Stimulated activated CD4-positive, alpha-beta T cell treated with anti-CD3 and anti-CD28 coated beads, Interleukin-1b, Interleukin-23, amount 100 ng/mL, for 4 hours (primary cell): ENCODE measurements around the gene TOR1B.
A peak's percentile ranks its signal among the peaks of the same experiment; 100 is the strongest.
"Not testable (repeated sequence)": the region's sequence is repeated elsewhere in the genome, so short reads cannot be mapped to it uniquely, and the experiment has no call there.

Experiments used
- DNase-seq, 2 donors: peaks; one replicate each; pipeline ENCODE4 v3.0.0-alpha.2; 2020; ENCODE audit warnings: low read depth in 2 of 2

Gene TOR1B, protein sequence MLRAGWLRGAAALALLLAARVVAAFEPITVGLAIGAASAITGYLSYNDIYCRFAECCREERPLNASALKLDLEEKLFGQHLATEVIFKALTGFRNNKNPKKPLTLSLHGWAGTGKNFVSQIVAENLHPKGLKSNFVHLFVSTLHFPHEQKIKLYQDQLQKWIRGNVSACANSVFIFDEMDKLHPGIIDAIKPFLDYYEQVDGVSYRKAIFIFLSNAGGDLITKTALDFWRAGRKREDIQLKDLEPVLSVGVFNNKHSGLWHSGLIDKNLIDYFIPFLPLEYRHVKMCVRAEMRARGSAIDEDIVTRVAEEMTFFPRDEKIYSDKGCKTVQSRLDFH

GRCh38 chr9:129802833-129803675 lies at the start of gene TOR1B:
TSS of gene TOR1B (plus strand) at chr9:129803184. CDS start at chr9:129803213, 29 bp downstream.
- DNase-seq = peak; percentile 92 to 93

- DNase-seq = no peak
Measured at GRCh38 chr9:129755151-129755550, 47.8 kb upstream of the TOR1B start.

DNA sequence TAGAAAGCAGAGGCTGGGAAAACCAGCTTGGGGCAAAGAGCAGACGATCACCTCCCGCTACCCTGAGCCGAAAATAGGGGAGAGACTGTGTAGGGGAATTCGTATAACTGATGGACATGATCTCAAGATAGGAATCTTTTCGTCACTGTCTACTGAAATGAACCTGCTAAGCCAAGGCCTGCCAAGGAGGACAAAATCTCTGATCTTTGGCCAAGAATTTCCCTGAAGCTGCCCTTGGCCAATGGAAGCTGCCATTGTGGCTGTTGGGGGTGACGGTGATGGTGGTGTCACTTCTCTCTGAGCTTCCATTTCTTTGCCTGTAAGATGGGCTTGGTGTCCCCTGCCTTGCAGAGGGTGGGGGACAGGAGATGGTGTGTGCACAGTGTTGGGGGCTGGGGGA lies 46.8 kb upstream of the TOR1B start:
- no peak for DNase-seq

DNA sequence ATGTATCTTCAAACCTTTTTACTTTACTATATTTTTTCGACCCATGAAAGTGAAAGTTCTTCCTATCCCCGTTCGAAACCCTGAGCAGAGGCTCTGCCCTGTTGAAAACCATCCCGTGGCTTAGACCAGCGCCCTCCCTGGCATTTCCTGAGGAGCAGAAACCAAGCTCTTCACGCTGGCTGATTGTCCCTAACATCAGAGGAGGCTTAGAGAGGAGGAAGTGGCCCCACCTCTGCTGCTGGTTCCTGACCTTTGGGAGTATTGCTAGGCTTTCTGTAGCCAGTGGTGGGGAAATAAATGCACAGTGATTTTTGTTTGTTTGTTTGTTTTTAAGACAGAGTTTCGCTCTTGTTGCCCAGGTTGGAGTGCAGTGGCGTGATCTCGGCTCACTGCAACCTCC lies 45.9 kb upstream of the TOR1B start:
- no peak for DNase-seq

DNA sequence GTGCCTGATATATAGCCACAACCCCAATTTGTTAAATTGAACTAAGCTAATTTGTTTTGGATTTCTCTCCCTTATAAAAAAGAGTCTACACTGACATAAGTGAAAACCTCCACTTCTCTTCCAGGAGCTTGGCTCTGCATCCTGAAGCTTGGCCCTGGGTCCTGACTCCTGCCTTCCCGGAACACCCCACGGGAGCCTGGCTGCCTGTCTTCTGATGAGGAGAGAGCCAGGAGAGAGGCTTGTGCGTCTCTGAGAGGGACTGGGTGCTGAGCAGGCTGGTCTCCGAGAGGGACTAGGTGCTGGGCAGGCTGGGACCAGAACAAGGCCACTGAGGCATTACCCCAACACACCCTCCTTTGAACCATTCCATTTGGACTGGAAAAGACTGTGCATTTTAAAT lies 43.7 kb upstream of the TOR1B start:
- no peak for DNase-seq

GRCh38 chr9:129759804-129760502 lies 43.0 kb upstream of the TOR1B start:
- no peak for DNase-seq

GRCh38 chr9:129760784-129761183 lies 42.2 kb upstream of the TOR1B start:
- DNase-seq = not testable (repeated sequence)

DNA sequence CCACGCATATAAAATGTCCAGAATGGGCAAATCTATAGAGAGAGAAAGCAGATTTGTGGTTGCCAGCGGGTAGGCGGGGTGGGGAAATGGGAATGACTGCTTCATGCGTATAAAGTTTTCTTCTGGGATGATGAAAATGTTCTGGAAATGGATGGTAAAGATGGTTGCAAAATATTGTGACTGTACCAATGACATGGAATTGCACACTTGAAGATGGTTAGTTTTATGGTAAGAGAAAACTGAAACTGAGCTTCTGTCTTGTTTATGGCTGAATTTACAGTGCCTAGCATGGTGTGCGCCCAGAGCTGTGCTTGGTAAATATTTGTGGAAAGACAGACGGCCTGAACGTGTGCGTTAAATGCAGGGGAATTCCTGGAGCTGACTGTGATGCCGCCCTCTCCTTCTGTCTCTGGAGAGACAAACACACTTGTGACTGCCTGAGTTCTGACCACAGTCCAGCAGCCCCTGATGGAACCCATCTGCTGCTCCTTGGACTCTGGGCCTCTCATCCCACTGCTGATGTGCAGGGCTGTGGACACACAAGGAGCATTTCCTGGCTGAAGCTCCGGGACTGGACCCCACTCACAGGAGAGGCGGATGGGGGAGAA lies 41.6 kb upstream of the TOR1B start:
- no peak for DNase-seq

DNA sequence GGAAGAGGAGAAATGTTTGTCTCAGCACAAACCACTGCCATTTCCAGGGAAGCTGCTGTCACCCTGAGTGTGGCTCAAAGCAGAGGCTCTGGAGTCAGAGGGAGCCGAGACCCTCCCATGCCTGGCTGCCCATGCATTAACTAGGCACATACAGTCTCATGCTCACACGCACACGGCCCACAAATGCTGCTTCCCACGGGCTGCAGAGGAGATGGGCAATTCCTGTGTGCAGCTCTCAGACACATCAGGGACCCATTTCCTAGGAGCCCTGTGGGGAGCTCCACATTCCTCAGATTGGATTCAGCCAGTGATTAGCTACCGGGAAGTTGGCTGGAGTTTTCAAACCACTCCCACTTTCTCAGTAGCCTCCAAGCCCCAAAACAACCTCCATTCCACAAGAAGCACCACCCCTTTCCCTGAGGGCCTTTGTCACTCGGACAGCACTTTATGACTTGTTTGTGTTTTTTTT lies 41.0 kb upstream of the TOR1B start:
- no peak for DNase-seq

DNA sequence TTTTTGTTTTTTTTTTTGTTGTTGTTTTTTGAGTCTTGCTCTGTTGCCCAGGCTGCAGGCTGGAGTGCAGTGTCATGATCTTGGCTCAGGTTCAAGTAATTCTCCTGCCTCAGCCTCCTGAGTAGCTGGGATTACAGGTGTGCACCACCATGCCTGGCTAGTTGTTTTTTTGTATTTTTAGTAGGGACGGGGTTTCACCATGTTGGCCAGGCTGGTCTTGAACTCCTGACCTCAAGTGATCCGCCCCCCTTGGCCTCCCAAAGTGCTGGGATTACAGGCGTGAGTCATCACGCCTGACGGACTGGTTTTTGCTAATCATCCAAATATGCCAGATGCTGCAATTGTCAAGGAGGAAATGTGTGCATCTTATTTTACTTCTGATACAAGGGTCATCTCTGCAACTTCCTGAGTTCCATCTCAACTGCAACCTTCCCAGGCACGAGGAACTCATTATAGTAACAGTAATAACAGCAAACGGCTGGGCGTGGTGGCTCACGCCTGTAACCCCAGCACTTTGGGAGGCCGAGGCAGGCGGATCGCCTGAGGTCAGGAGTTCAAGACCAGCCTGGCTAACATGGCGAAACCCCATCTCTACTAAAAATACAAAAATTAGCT lies 40.5 kb upstream of the TOR1B start:
- not testable (repeated sequence) for DNase-seq

DNA sequence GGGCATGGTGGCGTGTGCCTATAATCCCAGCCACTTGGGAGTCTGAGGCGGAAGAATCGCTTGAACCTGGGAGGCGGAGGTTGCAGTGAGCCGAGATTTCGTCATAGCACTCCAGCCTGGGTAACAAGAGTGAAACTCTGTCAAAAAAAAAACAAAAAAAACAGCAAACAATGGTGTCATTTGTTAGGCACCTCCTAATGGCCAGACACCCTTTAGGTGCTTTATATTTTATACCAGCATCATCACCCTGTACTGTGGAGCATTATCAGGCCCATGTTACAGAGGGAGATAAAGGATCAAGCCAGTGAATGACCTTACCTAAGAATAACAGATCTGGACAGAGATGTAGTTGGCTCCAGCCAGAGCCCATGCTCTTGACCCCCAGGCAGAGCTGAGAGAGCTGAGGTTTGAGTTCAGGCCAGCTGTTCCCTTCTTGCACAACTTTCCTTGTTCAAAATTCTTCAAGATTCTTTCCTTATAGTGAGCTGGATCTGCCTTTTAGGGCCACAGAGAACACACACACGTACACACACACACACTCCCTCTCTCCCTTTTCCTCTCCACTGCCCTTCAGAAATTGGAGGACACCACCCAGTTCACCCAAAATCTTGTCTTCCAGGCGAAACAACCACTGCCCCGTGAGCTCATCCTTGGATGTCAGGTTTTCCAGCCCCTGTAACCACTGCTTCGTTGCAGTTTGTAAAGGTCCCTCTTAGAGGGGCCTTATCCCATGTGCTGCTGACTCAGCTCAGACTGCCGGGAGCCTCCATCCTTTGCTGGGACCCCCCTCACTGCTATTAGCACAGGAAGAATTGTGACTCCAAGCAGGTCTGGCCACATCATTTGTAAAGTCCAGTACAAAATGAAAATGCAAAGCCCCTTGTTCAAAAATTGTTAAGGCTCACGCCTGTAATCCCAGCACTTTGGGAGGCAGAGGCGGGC lies 39.7 kb upstream of the TOR1B start:
- no peak for DNase-seq

GRCh38 chr9:129765764-129766317 lies 37.1 kb upstream of the TOR1B start:
- no peak for DNase-seq

- no peak for DNase-seq
Measured at GRCh38 chr9:129768486-129768885, 34.5 kb upstream of the TOR1B start.

GRCh38 chr9:129769669-129770068 lies 33.3 kb upstream of the TOR1B start:
- DNase-seq = no peak

- no peak for DNase-seq
Measured at GRCh38 chr9:129770741-129771140, 32.2 kb upstream of the TOR1B start.

DNA sequence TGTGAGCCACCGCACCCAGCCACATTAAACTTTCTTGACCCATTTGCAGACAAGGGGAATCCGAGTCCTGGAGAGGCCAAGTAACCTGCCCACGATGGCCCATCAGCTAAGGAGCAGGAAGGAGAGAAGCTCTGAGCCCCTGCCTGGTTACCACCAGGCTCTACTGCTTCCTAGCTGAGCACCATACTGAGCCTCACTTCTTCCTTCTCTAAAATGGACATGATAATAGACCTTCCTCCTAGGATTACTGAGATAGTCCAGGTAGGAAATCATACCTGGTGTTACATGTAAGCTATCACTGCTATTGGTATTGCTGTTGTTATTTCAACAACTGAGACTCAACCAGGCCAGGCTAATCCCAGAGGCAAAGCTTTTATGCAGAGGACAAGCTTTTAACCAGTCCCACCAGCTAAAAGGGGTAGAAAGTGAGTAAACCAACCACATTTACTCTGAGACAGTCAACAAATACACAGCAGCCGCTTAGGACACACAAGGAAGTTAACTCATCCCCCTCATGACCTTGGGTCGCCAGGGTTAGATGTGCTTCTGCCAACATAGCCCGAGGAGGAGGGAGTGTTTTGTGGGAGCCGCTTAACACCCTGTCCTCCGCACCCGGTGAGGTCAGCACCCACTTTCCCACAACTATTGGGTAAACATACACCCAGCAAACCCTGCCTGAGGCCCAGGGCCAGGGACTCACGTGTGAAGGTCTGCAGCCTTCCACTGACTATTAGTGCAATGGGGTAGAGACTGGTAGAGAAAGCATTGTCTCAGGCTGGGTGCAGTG lies 29.5 kb upstream of the TOR1B start:
- no peak for DNase-seq

GRCh38 chr9:129774791-129775447 lies 28.1 kb upstream of the TOR1B start:
- DNase-seq = no peak

DNA sequence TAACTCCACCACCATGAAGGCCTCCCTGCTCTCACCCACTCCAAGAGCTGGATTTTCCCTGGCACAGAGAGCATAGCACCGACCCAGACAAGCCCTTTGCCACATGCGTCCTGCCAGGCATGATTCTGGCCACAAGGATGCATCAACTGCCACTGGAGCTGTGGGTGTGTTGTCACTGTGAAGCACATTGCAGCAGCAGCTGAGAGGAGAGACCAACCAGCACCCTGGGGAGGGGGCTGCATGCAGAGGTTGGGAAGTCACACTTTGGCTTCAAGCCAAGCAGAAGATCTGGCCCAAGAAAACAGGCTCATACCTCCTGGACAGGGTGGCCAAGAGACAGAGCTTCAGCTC lies 27.6 kb upstream of the TOR1B start:
- no peak for DNase-seq

GRCh38 chr9:129776096-129776495 lies 26.9 kb upstream of the TOR1B start:
- not testable (repeated sequence) for DNase-seq
